Measurements from ENCODE around the gene TNK1.

GRCh38 chr17:7437369-7437863, 56.5 kb downstream of the TNK1 start:
- TF ChIP-seq INSM2 (tag by site-specific recombination; IDR thresholded peaks at IDR 0.05) (no peak), ZNF138 (tag by site-specific recombination; IDR thresholded peaks at IDR 0.05; ENCODE audit: borderline replicate concordance) (no peak), YY1 (tag by site-specific recombination; IDR thresholded peaks at IDR 0.05) (no peak), IKZF3 (tag by site-specific recombination; IDR thresholded peaks at IDR 0.05) (no peak), TCF7L2 (IDR thresholded peaks at IDR 0.05; ENCODE audit: borderline replicate concordance, low read depth, low read length) (no peak), ZNF274 (IDR thresholded peaks at IDR 0.05; ENCODE audit: low read length) (no peak), ZNF274 (tag by site-specific recombination; IDR thresholded peaks at IDR 0.05; ENCODE audit: borderline replicate concordance) (no peak), ATF2 (tag by site-specific recombination; IDR thresholded peaks at IDR 0.05; ENCODE audit: low read depth) (no peak), CTCF (tag by site-specific recombination; IDR thresholded peaks at IDR 0.05) (no peak), ZNF18 (tag by site-specific recombination; IDR thresholded peaks at IDR 0.05) (no peak), ZNF449 (tag by site-specific recombination; IDR thresholded peaks at IDR 0.05) (no peak), ZEB2 (tag by site-specific recombination; IDR thresholded peaks at IDR 0.05) (no peak), ZNF514 (tag by site-specific recombination; IDR thresholded peaks at IDR 0.05) (no peak)

All from HEK293 (cell line).